Measurements from ENCODE around the gene ITPA. TPM values are rescaled to one million over a fixed set of nuclear protein-coding genes. Genes with fewer than 3 reads are reported as not detected.

ITPA gene
- total and polyA plus RNA-seq, 2 of the 13 experiments (the other 11 are each of a cell fraction or from before 2014, with no cell fraction given), result 60.1 to 103 TPM

- peak; percentile 76 for TF ChIP-seq KMT2A (CRISPR knock-in tag; IDR thresholded peaks at IDR 0.05)
- TF ChIP-seq ZNF282 (IDR thresholded peaks at IDR 0.05; ENCODE audit: partially characterized antibody), result no peak
- TF ChIP-seq ZNF124 (CRISPR knock-in tag; IDR thresholded peaks at IDR 0.05), result peak; percentile 85
- no peak for TF ChIP-seq ZMYM2 (CRISPR knock-in tag; IDR thresholded peaks at IDR 0.05)
- TF ChIP-seq MNT (IDR thresholded peaks at IDR 0.05), result no peak
- TF ChIP-seq ZNF512B (CRISPR knock-in tag; IDR thresholded peaks at IDR 0.05; ENCODE audit: borderline replicate concordance), result no peak
- peak; percentile 98 for TF ChIP-seq ZNF430 (CRISPR knock-in tag; IDR thresholded peaks at IDR 0.05)
- no peak for TF ChIP-seq ZSCAN30 (CRISPR knock-in tag; IDR thresholded peaks at IDR 0.05)
- TF ChIP-seq TOPORS (CRISPR knock-in tag; IDR thresholded peaks at IDR 0.05), result peak; percentile 99
- peak; percentile 95; the same call in 1 of the 2 replicates for TF ChIP-seq ZNF660 (CRISPR knock-in tag; IDR thresholded peaks at IDR 0.05; ENCODE audit: borderline replicate concordance, low read depth)
- peak; percentile 17; the same call in 1 of the 2 replicates for TF ChIP-seq CTCF (CRISPR knock-in tag; IDR thresholded peaks at IDR 0.05)
- TF ChIP-seq ZNF510 (CRISPR knock-in tag; IDR thresholded peaks at IDR 0.05; ENCODE audit: low read depth), result peak; percentile 96
- TF ChIP-seq KDM4B (CRISPR knock-in tag; IDR thresholded peaks at IDR 0.05), result no peak; the same call in 1 of the 2 replicates
- peak; percentile 96 for TF ChIP-seq ZNF766 (CRISPR knock-in tag; IDR thresholded peaks at IDR 0.05; ENCODE audit: borderline replicate concordance)
- TF ChIP-seq ZNF296 (CRISPR knock-in tag; conservative IDR thresholded peaks at IDR 0.05), result peak; percentile 62; the same call in 1 of the 2 replicates
- TF ChIP-seq KDM2A (CRISPR knock-in tag; IDR thresholded peaks at IDR 0.05; ENCODE audit: borderline replicate concordance, low read depth), result peak; percentile 95
- TF ChIP-seq ZNF20 (CRISPR knock-in tag; IDR thresholded peaks at IDR 0.05), result 0 out of 2 replicates have a peak, but pooled peaks have one; percentile 16
- no peak; the same call in 1 of the 2 replicates for TF ChIP-seq ZMAT3 (CRISPR knock-in tag; conservative IDR thresholded peaks at IDR 0.05)
- peak; percentile 97 for TF ChIP-seq ATF6 (CRISPR knock-in tag; conservative IDR thresholded peaks at IDR 0.05)
- TF ChIP-seq ZNF776 (CRISPR knock-in tag; IDR thresholded peaks at IDR 0.05), result peak; percentile 91; the same call in 1 of the 2 replicates
- TF ChIP-seq NCOA2 (CRISPR knock-in tag; IDR thresholded peaks at IDR 0.05), result no peak
- no peak for TF ChIP-seq GZF1 (CRISPR knock-in tag; IDR thresholded peaks at IDR 0.05)
- TF ChIP-seq ZNF816 (CRISPR knock-in tag; IDR thresholded peaks at IDR 0.05; ENCODE audit: borderline replicate concordance), result peak; percentile 96
These were observed 5.0 kb upstream of the ITPA start, which contains the start of gene DDRGK1 (continued) for GRCh38 chr20:3204124-3204794.

Data from HepG2 (cell line).